ENCODE data around the gene HMCN1. TPM values are rescaled to one million over a fixed set of nuclear protein-coding genes. Genes with fewer than 3 reads are reported as not detected.

Gene HMCN1
- total and polyA plus RNA-seq, 4 donors: 1.5 to 6.8 (median 3.5) TPM

GRCh38 chr1:185921636-185922035 is 187.4 kb downstream of the HMCN1 start:
- Histone ChIP-seq H3K9me3 (ENCODE audit: control insufficient read depth in 4 of 4, low read length in 3 of 4) (no peaks in the 10 kb centered on the region), H3K4me3 (ENCODE audit: low read depth in 1 of 3, low read length in 3 of 3) (no peak overlapping the region), H3K9ac (ENCODE audit: low read depth in 1 of 2, low read length in 2 of 2) (no peak overlapping the region), H3K4me1 (ENCODE audit: control insufficient read depth in 4 of 4, insufficient read depth in 4 of 4, low read length in 3 of 4) (no peaks in the 10 kb centered on the region), H3K27ac (ENCODE audit: low read depth in 1 of 2, low read length in 2 of 2) (no peak overlapping the region), H3K27me3 (ENCODE audit: control insufficient read depth in 4 of 4, insufficient read depth in 4 of 4, low read length in 3 of 4) (no peaks in the 10 kb centered on the region), H3K36me3 (ENCODE audit: control insufficient read depth in 4 of 4, insufficient read depth in 3 of 4, low read depth in 1 of 4, low read length in 3 of 4) (no peaks in the 10 kb centered on the region)
- no peak for DNase-seq (ENCODE audit: low spot score)
- WGBS: 86% methylated on average over 1 of the region's 1 CpG
- no peak for TF ChIP-seq NR2F2 (IDR thresholded peaks at IDR 0.05)
- TF ChIP-seq HNF4G (IDR thresholded peaks at IDR 0.05): no peak
- no peak for TF ChIP-seq RXRA (IDR thresholded peaks at IDR 0.05)
- TF ChIP-seq ZBTB33 (IDR thresholded peaks at IDR 0.05): no peak

DNA sequence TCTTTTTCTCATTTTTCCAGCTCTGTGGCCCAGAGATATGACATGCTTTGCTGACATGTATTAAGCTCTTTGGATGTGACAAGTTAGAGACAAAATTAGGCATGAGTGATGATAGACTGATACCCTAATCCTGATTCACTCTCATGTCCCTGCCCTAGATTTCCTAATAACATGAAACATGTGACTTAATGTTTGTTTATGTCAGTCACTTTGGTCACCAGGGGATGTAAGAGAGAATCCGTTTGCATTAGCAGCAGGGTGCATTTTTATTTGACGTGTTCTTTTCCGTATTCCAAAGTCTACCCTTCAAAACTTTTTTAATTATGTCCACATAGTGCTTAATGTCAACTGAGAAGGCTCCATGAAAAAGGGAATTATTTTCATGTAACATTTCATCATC is 192.4 kb downstream of the HMCN1 start:
- peak; percentile 17 for TF ChIP-seq REST (IDR thresholded peaks at IDR 0.05)
- peak in 1 of 2 donors; percentile 50 for TF ChIP-seq HNF4A (conservative IDR thresholded peaks at IDR 0.05)
- peak in 1 of 2 donors; percentile 9 for TF ChIP-seq RXRA (IDR thresholded peaks at IDR 0.05)
- peak; percentile 21 for TF ChIP-seq YY1 (IDR thresholded peaks at IDR 0.05)
- no peak for TF ChIP-seq HNF4G (IDR thresholded peaks at IDR 0.05)
- Histone ChIP-seq H3K9me3 (ENCODE audit: control insufficient read depth in 4 of 4, low read length in 3 of 4) (no peaks in the 10 kb centered on the region), H3K36me3 (ENCODE audit: control insufficient read depth in 4 of 4, insufficient read depth in 3 of 4, low read depth in 1 of 4, low read length in 3 of 4) (no peaks in the 10 kb centered on the region), H3K27ac (ENCODE audit: low read depth in 1 of 2, low read length in 2 of 2) (peak overlapping the region in 1 of 2 donors; percentile 5), H3K4me1 (ENCODE audit: control insufficient read depth in 4 of 4, insufficient read depth in 4 of 4, low read length in 3 of 4) (peaks cover 0 to 2% (median 0%) of the 10 kb centered on the region in 4 donors), H3K4me3 (ENCODE audit: low read depth in 1 of 3, low read length in 3 of 3) (no peak overlapping the region), H3K9ac (ENCODE audit: low read depth in 1 of 2, low read length in 2 of 2) (no peak overlapping the region), H3K27me3 (ENCODE audit: control insufficient read depth in 4 of 4, insufficient read depth in 4 of 4, low read length in 3 of 4) (no peaks in the 10 kb centered on the region)
- no peak for DNase-seq (ENCODE audit: low spot score)
- 28% methylated on average over 3 of the region's 3 CpGs for WGBS

GRCh38 chr1:185929776-185930175 is 195.6 kb downstream of the HMCN1 start:
- 92% methylated on average over 1 of the region's 1 CpG for WGBS
- H3K27me3 ChIP-seq (ENCODE audit: control insufficient read depth in 4 of 4, insufficient read depth in 4 of 4, low read length in 3 of 4): no peaks in the 10 kb centered on the region
- no peak overlapping the region for H3K9ac ChIP-seq (ENCODE audit: low read depth in 1 of 2, low read length in 2 of 2)
- no peak overlapping the region for H3K27ac ChIP-seq (ENCODE audit: low read depth in 1 of 2, low read length in 2 of 2)
- peaks cover 0 to 14% (median 4%) of the 10 kb centered on the region in 4 donors for H3K4me1 ChIP-seq (ENCODE audit: control insufficient read depth in 4 of 4, insufficient read depth in 4 of 4, low read length in 3 of 4)
- no peaks in the 10 kb centered on the region for H3K9me3 ChIP-seq (ENCODE audit: control insufficient read depth in 4 of 4, low read length in 3 of 4)
- no peak overlapping the region for H3K4me3 ChIP-seq (ENCODE audit: low read depth in 1 of 3, low read length in 3 of 3)
- no peak for DNase-seq (ENCODE audit: low spot score)
- H3K36me3 ChIP-seq (ENCODE audit: control insufficient read depth in 4 of 4, insufficient read depth in 3 of 4, low read depth in 1 of 4, low read length in 3 of 4): no peaks in the 10 kb centered on the region
- no peak for TF ChIP-seq REST (IDR thresholded peaks at IDR 0.05)
- TF ChIP-seq, protein P1, sequence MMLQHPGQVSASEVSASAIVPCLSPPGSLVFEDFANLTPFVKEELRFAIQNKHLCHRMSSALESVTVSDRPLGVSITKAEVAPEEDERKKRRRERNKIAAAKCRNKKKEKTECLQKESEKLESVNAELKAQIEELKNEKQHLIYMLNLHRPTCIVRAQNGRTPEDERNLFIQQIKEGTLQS (IDR thresholded peaks at IDR 0.05): no peak
- no peak for TF ChIP-seq HNF4G (IDR thresholded peaks at IDR 0.05)
- TF ChIP-seq RAD21 (IDR thresholded peaks at IDR 0.05): no peak
- TF ChIP-seq JUND (IDR thresholded peaks at IDR 0.05): no peak
- no peak for TF ChIP-seq HNF4A (conservative IDR thresholded peaks at IDR 0.05)
- TF ChIP-seq CTCF (IDR thresholded peaks at IDR 0.05; ENCODE audit: low read depth, low read length, missing input control): no peak
- TF ChIP-seq EGR1 (IDR thresholded peaks at IDR 0.05; ENCODE audit: low read depth in 2 of 2): no peak
- TF ChIP-seq NR2F2 (IDR thresholded peaks at IDR 0.05): no peak
- no peak for TF ChIP-seq TAF1 (conservative IDR thresholded peaks at IDR 0.05)
- TF ChIP-seq GABPA (IDR thresholded peaks at IDR 0.05 in 1 of 2, conservative IDR thresholded peaks at IDR 0.05 in 1 of 2): no peak
- TF ChIP-seq YY1 (IDR thresholded peaks at IDR 0.05): no peak
- TF ChIP-seq SP1 (IDR thresholded peaks at IDR 0.05): no peak
- TF ChIP-seq FOXA1 (IDR thresholded peaks at IDR 0.05): no peak
- TF ChIP-seq RXRA (IDR thresholded peaks at IDR 0.05): no peak
- TF ChIP-seq MAX (IDR thresholded peaks at IDR 0.05): no peak

Measured in liver (tissue), 9 donors.